K562 (cell line): ENCODE measurements around the gene HMGCL. TPM values are rescaled to one million over a fixed set of nuclear protein-coding genes. Genes with fewer than 3 reads are reported as not detected.

Experiments
- ATAC-seq: fragments of 200-7000 bp; cut with Tn5 transposase; 3 replicates; pipeline ENCODE4 v1.9.1; 2020; ENCODE audit warnings: moderate library complexity
- BruUV-seq: library from RNA; stranded (reverse); fragments of 400-500 nt; replicated peaks from 2 replicates; lab custom pipeline; 2021; lab: Mats Ljungman, UMichigan
- CTCF ChIA-PET: fragments of 300-600 bp; formaldehyde crosslinking; extraction: SDS; loops from one replicate; lab custom pipeline; 2021; ENCODE audit warnings: low intra/inter-chr PET ratio; lab: Yijun Ruan, JAX
- POLR2A ChIA-PET: fragments of 300-600, 350-650 bp; sonication (Branson Sonifier 250); formaldehyde crosslinking; extraction: SDS; loops from one replicate; lab custom pipeline; 2021; ENCODE audit warnings: antibody characterized with exemption, inconsistent platforms; lab: Yijun Ruan, JAX
- DNase-seq, 4 experiments: peaks; one replicate each; pipeline versions ENCODE4 v3.0.0 to v3.0.0-alpha.2; 2011 to 2018; ENCODE audit warnings: low spot score in 3 of 4, mixed read lengths in 3 of 4; ENCODE audit errors: extremely low read depth in 1 of 4
- FAIRE-seq: peaks from 2 replicates; lab custom pipeline; 2011; peaks lifted over from hg19 to GRCh38; lab: Jason Lieb, UNC
- H2AFZ ChIP-seq: 2 replicates; pipeline ENCODE4 v1.6.0; 2011; ENCODE audit warnings: low read depth, low read length, control low read depth, inconsistent platforms
- H3K27ac ChIP-seq: fragments of 200-600 bp; 3 replicates; pipeline ENCODE4 v1.8.0; 2011; ENCODE audit warnings: low read depth, mild to moderate bottlenecking, control low read depth, inconsistent platforms, low read length, moderate library complexity, mixed read lengths; ENCODE audit errors: extremely low read depth
- H3K27me3 ChIP-seq, 2 experiments: fragments of 300-600 bp in 1 of 2; 2 replicates in 1 of 2; 3 replicates in 1 of 2; pipeline versions ENCODE4 v1.6.0 to v1.8.0; 2011; ENCODE audit warnings: inconsistent platforms in 2 of 2, low read length in 2 of 2, mild to moderate bottlenecking in 1 of 2, mixed read lengths in 1 of 2, moderate library complexity in 1 of 2; ENCODE audit not compliant: control insufficient read depth in 2 of 2, insufficient read depth in 2 of 2
- H3K36me3 ChIP-seq: fragments of 300-600 bp; 3 replicates; pipeline ENCODE4 v1.8.0; 2011; ENCODE audit warnings: mild to moderate bottlenecking, low read length, inconsistent platforms; ENCODE audit not compliant: control insufficient read depth, insufficient read depth
- H3K4me1 ChIP-seq, 2 experiments: fragments of 200-600 bp in 1 of 2; replicated peaks in 1 of 2; 2 replicates in 1 of 2; 3 replicates in 1 of 2; pipeline versions ENCODE4 v1.5.1 to v1.8.0; 2011; ENCODE audit warnings: inconsistent platforms in 2 of 2, low read length in 2 of 2, mild to moderate bottlenecking in 1 of 2, mixed read lengths in 1 of 2, moderate library complexity in 1 of 2; ENCODE audit not compliant: control insufficient read depth in 2 of 2, insufficient read depth in 2 of 2
- H3K4me2 ChIP-seq: 2 replicates; pipeline ENCODE4 v1.6.1; 2011; ENCODE audit warnings: low read length, control low read depth, inconsistent platforms, mixed read lengths; ENCODE audit not compliant: insufficient read depth
- H3K4me3 ChIP-seq: fragments of 200-600 bp; sonication (generic), shearing (Covaris generic); 2 replicates; pipeline ENCODE4 v1.5.1; 2016; ENCODE audit warnings: control low read depth, inconsistent platforms
- H3K79me2 ChIP-seq: fragments of 200-600 bp; 3 replicates; pipeline ENCODE4 v1.8.0; 2011; ENCODE audit warnings: low read length, inconsistent platforms; ENCODE audit not compliant: control insufficient read depth, insufficient read depth
- H3K9ac ChIP-seq, 2 experiments: 2 replicates each; pipeline versions ENCODE4 v1.6.0 to v1.6.1; 2011; ENCODE audit warnings: low read depth in 2 of 2, low read length in 2 of 2, control low read depth in 1 of 2, inconsistent platforms in 1 of 2, mild to moderate bottlenecking in 1 of 2, mixed read lengths in 1 of 2; ENCODE audit not compliant: insufficient read depth in 1 of 2
- H3K9me1 ChIP-seq: one replicate; pipeline ENCODE4 v1.6.0; 2011; ENCODE audit warnings: inconsistent platforms, mild to moderate bottlenecking, low read length, moderate library complexity; ENCODE audit not compliant: control insufficient read depth, insufficient read depth
- H3K9me3 ChIP-seq: replicated peaks from 2 replicates; pipeline ENCODE4 v1.5.1; 2011; ENCODE audit warnings: low read depth, low read length, inconsistent platforms; ENCODE audit not compliant: control insufficient read depth, insufficient read depth
- H4K20me1 ChIP-seq: replicated peaks from 2 replicates; pipeline ENCODE4 v1.6.1; 2011; ENCODE audit warnings: low read length, inconsistent platforms, mixed read lengths; ENCODE audit not compliant: control insufficient read depth, insufficient read depth
- ASH1L ChIP-seq: fragments of 450-650 bp; IDR thresholded peaks from 2 replicates; pipeline ENCODE4 v1.6.1; 2018; ENCODE audit warnings: borderline replicate concordance, mild to moderate bottlenecking, low read depth; ENCODE audit not compliant: partially characterized antibody
- BHLHE40 ChIP-seq: IDR thresholded peaks from 2 replicates; pipeline ENCODE4 v1.6.1; 2011; ENCODE audit warnings: low read length, improper control_type of control experiment
- C11orf30 ChIP-seq: fragments of 450-650 bp; IDR thresholded peaks from 2 replicates; pipeline ENCODE4 v1.6.1; 2016; ENCODE audit warnings: low read depth, mild to moderate bottlenecking
- CBX3 ChIP-seq, 2 experiments: IDR thresholded peaks; 1 replicate in 1 of 2; 2 replicates in 1 of 2; pipeline ENCODE4 v1.6.1; 2012; ENCODE audit warnings: inconsistent platforms in 2 of 2, low read length in 2 of 2, borderline replicate concordance in 1 of 2, control low read depth in 1 of 2
- CEBPB ChIP-seq: fragments of 450-650 bp; IDR thresholded peaks from 2 replicates; pipeline ENCODE4 v1.6.1; 2016; ENCODE audit warnings: missing genetic modification characterization, missing compliant biosample characterization
- CREB1 ChIP-seq, 2 experiments: sonication (generic) in 1 of 2; formaldehyde crosslinking in 1 of 2; IDR thresholded peaks; 2 replicates each; pipeline versions ENCODE4 v1.6.1 to v1.8.0; 2012 to 2022; ENCODE audit warnings: inconsistent platforms in 1 of 2, mild to moderate bottlenecking in 1 of 2, missing genetic modification reagents in 1 of 2, moderate library complexity in 1 of 2
- ELF4 ChIP-seq: fragments of 450-650 bp; formaldehyde crosslinking; IDR thresholded peaks from 2 replicates; pipeline ENCODE4 v1.4.0; 2022; ENCODE audit warnings: missing genetic modification characterization
- HNRNPK ChIP-seq: fragments of 200-400 bp; formaldehyde crosslinking; IDR thresholded peaks from one replicate; pipeline ENCODE4 v1.6.1; 2018; ENCODE audit warnings: mild to moderate bottlenecking, low read depth, low read length; ENCODE audit not compliant: poor library complexity, severe bottlenecking
- JUNB ChIP-seq: fragments of 450-650 bp; formaldehyde crosslinking; conservative IDR thresholded peaks from 2 replicates; pipeline ENCODE4 v1.4.0; 2020; ENCODE audit warnings: mild to moderate bottlenecking
- KDM4B ChIP-seq, 2 experiments: fragments of 450-650 bp in 1 of 2; sonication (generic) in 1 of 2; IDR thresholded peaks; 2 replicates each; pipeline ENCODE4 v1.6.1; 2016 to 2017; ENCODE audit warnings: borderline replicate concordance in 2 of 2, antibody characterized with exemption in 1 of 2, low read depth in 1 of 2, mild to moderate bottlenecking in 1 of 2
- LEF1 ChIP-seq: fragments of 450-650 bp; IDR thresholded peaks from 2 replicates; pipeline ENCODE4 v1.6.1; 2016; ENCODE audit warnings: mild to moderate bottlenecking
- NFE2 ChIP-seq: IDR thresholded peaks from 2 replicates; pipeline ENCODE4 v1.6.1; 2014; ENCODE audit warnings: antibody characterized with exemption, low read depth
- NR4A1 ChIP-seq, 2 experiments: fragments of 250-450 bp in 1 of 2; fragments of 450-650 bp in 1 of 2; sonication (Bioruptor Pico) in 1 of 2; IDR thresholded peaks; 2 replicates each; pipeline versions ENCODE4 v1.4.0 to v1.6.1; 2016 to 2020; ENCODE audit warnings: mild to moderate bottlenecking in 2 of 2, missing compliant biosample characterization in 1 of 2, missing genetic modification characterization in 1 of 2, moderate library complexity in 1 of 2
- ZBTB26 ChIP-seq: fragments of 450-650 bp; formaldehyde crosslinking; IDR thresholded peaks from 2 replicates; pipeline ENCODE4 v1.4.0; 2022; ENCODE audit warnings: missing genetic modification characterization
- ZNF224 ChIP-seq: sonication (generic); formaldehyde crosslinking; IDR thresholded peaks from 2 replicates; pipeline ENCODE4 v1.8.0; 2022; ENCODE audit warnings: mild to moderate bottlenecking, missing genetic modification reagents
- ZNF589 ChIP-seq: fragments of 200-800 bp; sonication (Bioruptor generic); IDR thresholded peaks from 2 replicates; pipeline ENCODE4 v1.6.1; 2016; ENCODE audit warnings: low read depth, missing genetic modification characterization, missing compliant biosample characterization
- WGBS: fragments of 100-300 bp; shearing (Covaris generic); methylation state at CpG from one replicate; pipeline ENCODE4 v1.1.6; 2016; ENCODE audit warnings: low coverage, mixed read lengths; ENCODE audit not compliant: insufficient coverage; ENCODE audit errors: missing lambda C conversion rate; 5-methylcytosine and 5-hydroxymethylcytosine counted together
- in situ Hi-C: fragments of 300-500 bp; cut with MboI; formaldehyde crosslinking; loops from 4 replicates; pipeline ENCODE4 v1.15.0; 2018; ENCODE audit warnings: inconsistent platforms, mixed read lengths
- intact Hi-C: fragments of 100-400 bp; cut with micrococcal nuclease; formaldehyde crosslinking; loops from 2 replicates; pipeline ENCODE4 v1.14.2; 2022
- polyA plus RNA-seq, 8 experiments: library from polyadenylated mRNA; depleted of rRNA in 4 of 8; stranded (reverse) in 5 of 8; unstranded in 3 of 8; fragments of >200 nt; fragmentation: Nextera tagmentation in 2 of 8; fragmentation: Illumina TruSeq in 1 of 8; extraction: Ambion mirVana in 2 of 8; extraction: Trizol in 1 of 8; gene quantifications; 2 replicates each; pipeline versions ENCODE4 v1.2.1 to v1.2.3, GENCODE V29; 2011 to 2014; ENCODE audit warnings: inconsistent platforms in 1 of 8, missing spikeins in 1 of 8
- total RNA-seq, 7 experiments: library from RNA; depleted of rRNA in 6 of 7; stranded (reverse); fragments of >200 nt in 6 of 7; fragmentation: Illumina TruSeq in 2 of 7; extraction: Trizol in 2 of 7; gene quantifications; 2 replicates each; pipeline versions ENCODE4 v1.2.1 to v1.2.3, GENCODE V29; 2011 to 2021; ENCODE audit warnings: low replicate concordance in 1 of 7
- TF ChIP-seq, protein P1 (sequence below): sonication (generic); formaldehyde crosslinking; IDR thresholded peaks from 2 replicates; pipeline ENCODE4 v1.9.0; 2022; ENCODE audit warnings: mild to moderate bottlenecking, missing genetic modification reagents
- TF ChIP-seq, protein P2 (sequence below), 2 experiments: fragments of 250-450 bp in 1 of 2; fragments of 450-650 bp in 1 of 2; sonication (Bioruptor Pico) in 1 of 2; IDR thresholded peaks; 2 replicates each; pipeline versions ENCODE4 v1.6.1 to v1.8.0; 2016 to 2021; ENCODE audit warnings: mild to moderate bottlenecking in 2 of 2, moderate library complexity in 2 of 2, missing compliant biosample characterization in 1 of 2, missing genetic modification characterization in 1 of 2

The HMGCL gene
- total and polyA plus RNA-seq, 9 of the 15 experiments (the other 6 are each of a cell fraction or from before 2014, with no cell fraction given) = 18.0 to 82.2 (median 24.2) TPM

- Histone ChIP-seq H2AFZ (peak overlapping the region; percentile 48), H3K9me1 (no peaks in the 10 kb centered on the region), H3K9me3 (no peaks in the 10 kb centered on the region), H3K36me3 (no peaks in the 10 kb centered on the region), H3K4me3 (no peak overlapping the region), H3K4me2 (no peak overlapping the region), H3K79me2 (no peaks in the 10 kb centered on the region), H3K27me3 (no peaks in the 10 kb centered on the region), H3K27ac (no peak overlapping the region), H3K4me1 (peaks cover 5 to 8% of the 10 kb centered on the region in 2 experiments; a peak in 4 of 5 replicates), H3K9ac (no peak overlapping the region), H4K20me1 (no peaks in the 10 kb centered on the region)
- ChIA-PET POLR2A (no interaction called here), CTCF (no interaction called here)
- in situ Hi-C loops = no loop called here
- FAIRE-seq (no peak), DNase-seq (no peak), ATAC-seq (no peak)
- no TSS peak for BruUV-seq
- intact Hi-C loops = no loop called here
- WGBS = 15% methylated on average over 3 of the region's 3 CpGs
- no peak for TF ChIP-seq CREB1 (IDR thresholded peaks at IDR 0.05)
- no peak for TF ChIP-seq CREB1 (CRISPR knock-in tag; IDR thresholded peaks at IDR 0.05)
- TF ChIP-seq CBX3 (IDR thresholded peaks at IDR 0.05; ENCODE audit: borderline replicate concordance in 1 of 2, low read length in 2 of 2) = peak in 1 of 2 experiments; percentile 36; a peak in 1 of 3 replicates
- no peak for TF ChIP-seq LEF1
- no peak for TF ChIP-seq NR4A1 (CRISPR knock-in tag; IDR thresholded peaks at IDR 0.05)
- TF ChIP-seq NR4A1 (tag; IDR thresholded peaks at IDR 0.05) = no peak
- TF ChIP-seq, protein P1, sequence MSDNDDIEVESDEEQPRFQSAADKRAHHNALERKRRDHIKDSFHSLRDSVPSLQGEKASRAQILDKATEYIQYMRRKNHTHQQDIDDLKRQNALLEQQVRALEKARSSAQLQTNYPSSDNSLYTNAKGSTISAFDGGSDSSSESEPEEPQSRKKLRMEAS (CRISPR knock-in tag) = no peak
- TF ChIP-seq CEBPB = no peak
- TF ChIP-seq NFE2 = peak; percentile 57
- no peak for TF ChIP-seq ZNF224 (CRISPR knock-in tag)
- TF ChIP-seq, protein P2, sequence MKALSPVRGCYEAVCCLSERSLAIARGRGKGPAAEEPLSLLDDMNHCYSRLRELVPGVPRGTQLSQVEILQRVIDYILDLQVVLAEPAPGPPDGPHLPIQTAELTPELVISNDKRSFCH (CRISPR knock-in tag; IDR thresholded peaks at IDR 0.05) = no peak
- TF ChIP-seq, protein P2 (tag; IDR thresholded peaks at IDR 0.05) = no peak
- TF ChIP-seq ASH1L = no peak
- TF ChIP-seq HNRNPK = no peak
- TF ChIP-seq BHLHE40 = no peak
- 0 out of 2 replicates have a peak, but pooled peaks have one; percentile 35 for TF ChIP-seq C11orf30
- TF ChIP-seq ZNF589 = no peak
- TF ChIP-seq KDM4B (IDR thresholded peaks at IDR 0.05; ENCODE audit: borderline replicate concordance in 2 of 2, low read depth in 1 of 2) = no peak
- no peak for TF ChIP-seq ELF4
- no peak for TF ChIP-seq JUNB
- no peak for TF ChIP-seq ZBTB26 (CRISPR knock-in tag)
Measured at GRCh38 chr1:23836037-23836436, 10.8 kb upstream of the HMGCL start.
